A549 (cell line): ENCODE results near the gene ACE2. TPM values are rescaled to one million over a fixed set of nuclear protein-coding genes. Genes with fewer than 3 reads are reported as not detected.

Source experiments
- ATAC-seq, 2 experiments: fragments of 200-7000 bp in 1 of 2; fragments of >200 bp in 1 of 2; cut with Nextera tagmentation in 1 of 2; cut with Tn5 transposase in 1 of 2; 3 replicates each; pipeline versions ENCODE4 v1.8.0 to v1.9.1; 2018 to 2020; ENCODE audit warnings: mild to moderate bottlenecking in 1 of 2, moderate library complexity in 1 of 2
- CTCF ChIA-PET: fragments of 300-600 bp; sonication (Branson Sonifier 250); formaldehyde crosslinking; extraction: SDS; loops from one replicate; lab custom pipeline; 2021; ENCODE audit warnings: antibody characterized with exemption, inconsistent platforms; lab: Yijun Ruan, JAX
- POLR2A ChIA-PET: fragments of 350-600 bp; formaldehyde crosslinking; extraction: SDS; loops from one replicate; lab custom pipeline; 2021; ENCODE audit warnings: antibody characterized with exemption, inconsistent platforms; lab: Yijun Ruan, JAX
- DNase-seq, 2 experiments: peaks; one replicate each; pipeline versions ENCODE4 v3.0.0 to v3.0.0-alpha.2; 2011 to 2016; ENCODE audit warnings: low read depth in 1 of 2, low spot score in 1 of 2
- FAIRE-seq: peaks from 2 replicates; lab custom pipeline; 2011; peaks lifted over from hg19 to GRCh38; lab: Jason Lieb, UNC
- H3K27ac ChIP-seq, 2 experiments: fragments of >200 bp; sonication (Bioruptor Twin); formaldehyde crosslinking; 3 replicates each; pipeline ENCODE4 v1.5.1; 2016 to 2017
- H3K4me1 ChIP-seq: fragments of >200 bp; sonication (Bioruptor Twin); formaldehyde crosslinking; 3 replicates; pipeline ENCODE4 v1.6.1; 2016
- H3K4me2 ChIP-seq: fragments of >200 bp; sonication (Bioruptor Twin); formaldehyde crosslinking; 3 replicates; pipeline ENCODE4 v1.6.1; 2016
- H3K4me3 ChIP-seq: fragments of >200 bp; sonication (Bioruptor Twin); formaldehyde crosslinking; 3 replicates; pipeline ENCODE4 v1.5.1; 2016
- H3K9me3 ChIP-seq: fragments of >200 bp; sonication (Bioruptor Twin); formaldehyde crosslinking; 3 replicates; pipeline ENCODE4 v1.6.1; 2016
- CBX2 ChIP-seq: fragments of 200-600 bp; sonication (generic); IDR thresholded peaks from 2 replicates; pipeline ENCODE4 v1.6.1; 2016; ENCODE audit warnings: low read depth, mild to moderate bottlenecking, borderline replicate concordance
- EHF ChIP-seq: fragments of 250-450 bp; sonication (Bioruptor Pico); IDR thresholded peaks from 2 replicates; pipeline ENCODE4 v1.5.0; 2020; ENCODE audit warnings: mild to moderate bottlenecking
- EHMT2 ChIP-seq: fragments of 200-600 bp; sonication (generic); IDR thresholded peaks from 2 replicates; pipeline ENCODE4 v1.6.1; 2016; ENCODE audit warnings: antibody characterized with exemption, low read depth, mild to moderate bottlenecking, moderate library complexity
- ELK1 ChIP-seq: fragments of 150-350 bp; IDR thresholded peaks from 2 replicates; pipeline ENCODE4 v1.6.1; 2014; ENCODE audit warnings: low read depth, mild to moderate bottlenecking, low read length
- ESRRA ChIP-seq: fragments of 150-350 bp; IDR thresholded peaks from 2 replicates; pipeline ENCODE4 v1.6.1; 2014; ENCODE audit warnings: mild to moderate bottlenecking, low read length, borderline replicate concordance
- FOSL2 ChIP-seq, 2 experiments: fragments of 450-650 bp in 1 of 2; fragments of >200 bp in 1 of 2; sonication (Bioruptor Twin) in 1 of 2; formaldehyde crosslinking; IDR thresholded peaks; 2 replicates each; pipeline versions ENCODE4 v1.5.0 to v1.6.1; 2016 to 2020; ENCODE audit warnings: mild to moderate bottlenecking in 1 of 2, moderate library complexity in 1 of 2
- HDAC2 ChIP-seq: fragments of 200-600 bp; sonication (generic); IDR thresholded peaks from 2 replicates; pipeline ENCODE4 v1.6.1; 2016
- HEYL ChIP-seq: fragments of 250-450 bp; sonication (Bioruptor Pico); IDR thresholded peaks from 2 replicates; pipeline ENCODE4 v1.8.0; 2021; ENCODE audit warnings: mild to moderate bottlenecking, moderate library complexity
- HOXA7 ChIP-seq: fragments of 250-450 bp; sonication (Bioruptor Pico); IDR thresholded peaks from 2 replicates; pipeline ENCODE4 v1.5.0; 2020; ENCODE audit warnings: mild to moderate bottlenecking, moderate library complexity
- HOXB13 ChIP-seq: fragments of 250-450 bp; sonication (Bioruptor Pico); IDR thresholded peaks from 2 replicates; pipeline ENCODE4 v1.5.0; 2020; ENCODE audit warnings: low read depth, mild to moderate bottlenecking, moderate library complexity
- MAZ ChIP-seq: fragments of 150-350 bp; IDR thresholded peaks from 2 replicates; pipeline ENCODE4 v1.6.1; 2014; ENCODE audit warnings: antibody characterized with exemption, low read depth, low read length, borderline replicate concordance
- MYC ChIP-seq: IDR thresholded peaks from 2 replicates; pipeline ENCODE4 v1.6.1; 2012; ENCODE audit warnings: mild to moderate bottlenecking, inconsistent platforms, low read length, improper control_type of control experiment, borderline replicate concordance
- NFE2L2 ChIP-seq: fragments of 150-350 bp; conservative IDR thresholded peaks from 2 replicates; pipeline ENCODE4 v1.6.1; 2014; ENCODE audit warnings: low read length
- NPAS2 ChIP-seq: fragments of 250-450 bp; sonication (Bioruptor Pico); IDR thresholded peaks from 2 replicates; pipeline ENCODE4 v1.8.0; 2022; ENCODE audit warnings: mild to moderate bottlenecking, moderate library complexity, borderline replicate concordance
- POLR2A ChIP-seq: IDR thresholded peaks from 2 replicates; pipeline ENCODE4 v1.6.1; 2012; ENCODE audit warnings: mild to moderate bottlenecking, low read length
- RARB ChIP-seq: fragments of 250-450 bp; sonication (Bioruptor Pico); IDR thresholded peaks from 2 replicates; pipeline ENCODE4 v1.8.0; 2021; ENCODE audit warnings: mild to moderate bottlenecking, moderate library complexity
- SREBF2 ChIP-seq: fragments of 450-650 bp; IDR thresholded peaks from 2 replicates; pipeline ENCODE4 v1.6.1; 2014; ENCODE audit warnings: mild to moderate bottlenecking, moderate library complexity
- ZFP36 ChIP-seq: fragments of 450-650 bp; IDR thresholded peaks from 2 replicates; pipeline ENCODE4 v1.6.1; 2014; ENCODE audit warnings: borderline replicate concordance; ENCODE audit not compliant: partially characterized antibody
- WGBS: methylation state at CpG from one replicate; pipeline ENCODE4 v1.1.6; 2017; ENCODE audit errors: missing lambda C conversion rate; 5-methylcytosine and 5-hydroxymethylcytosine counted together
- polyA plus RNA-seq, 4 experiments: library from polyadenylated mRNA; depleted of rRNA in 3 of 4; stranded (reverse); fragments of >200 nt; fragmentation: RNase III in 1 of 4; extraction: RNeasy Plus Mini Kit Qiagen cat#74134 plus additional on column Dnase treatment in 1 of 4; gene quantifications; 2 replicates in 3 of 4; 3 replicates in 1 of 4; pipeline ENCODE4 v1.2.3, GENCODE V29; 2011 to 2017
- TF ChIP-seq, protein P1 (sequence below): IDR thresholded peaks from 2 replicates; pipeline ENCODE4 v1.6.1; 2012

The ACE2 gene
- polyA plus RNA-seq, 2 of the 4 experiments (the other 2 are of a cell fraction), result 0.06 TPM; not detected in 1

DNA sequence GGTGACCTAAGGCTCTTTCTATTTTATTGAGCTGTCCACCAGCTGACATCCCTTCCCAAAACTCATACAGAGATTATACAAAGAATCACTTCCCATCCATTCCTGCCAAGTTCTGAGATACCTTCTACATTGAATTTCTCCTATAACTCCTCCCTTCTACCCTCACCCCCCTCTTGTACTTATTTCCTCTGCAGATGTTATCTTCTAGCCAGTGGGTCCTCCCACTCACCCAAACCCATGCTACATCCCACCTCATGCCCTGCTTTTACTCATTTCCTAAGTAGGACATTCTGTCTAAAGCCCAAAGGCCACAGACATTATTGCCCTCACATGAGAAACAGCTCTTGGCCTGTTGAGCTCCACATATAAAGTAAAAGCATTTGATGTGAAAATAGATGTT lies 71.6 kb downstream of the ACE2 start:
- ATAC-seq (no peak), FAIRE-seq (peak; percentile 79), DNase-seq (no peak)
- H3K27ac ChIP-seq, result no peak overlapping the region
- ChIA-PET CTCF (interaction anchor here (0.9 to 1.4 kb wide), 2 partner anchors 62 to 180 kb away, joined by 3 read pairs; no protein-coding TSS in a partner anchor), POLR2A (no interaction called here)
- TF ChIP-seq FOSL2 (IDR thresholded peaks at IDR 0.05), result no peak
- TF ChIP-seq FOSL2 (CRISPR knock-in tag; IDR thresholded peaks at IDR 0.05), result no peak
- no peak overlapping the region for H3K4me2 ChIP-seq
- H3K9me3 ChIP-seq, result no peaks in the 10 kb centered on the region
- H3K4me3 ChIP-seq, result no peak overlapping the region
- H3K4me1 ChIP-seq, result no peaks in the 10 kb centered on the region

GRCh38 chrX:15525664-15526416 lies 74.9 kb downstream of the ACE2 start:
- Histone ChIP-seq H3K9me3 (no peaks in the 10 kb centered on the region), H3K4me2 (no peak overlapping the region), H3K4me3 (no peak overlapping the region), H3K4me1 (no peaks in the 10 kb centered on the region), H3K27ac (no peak overlapping the region)
- peak; percentile 96 for FAIRE-seq
- WGBS, result 42% methylated on average over 8 of the region's 8 CpGs
- ChIA-PET POLR2A (no interaction called here), CTCF (interaction anchor here (1.1 kb wide), 1 partner anchor 24 kb away, joined by 4 read pairs; no protein-coding TSS in a partner anchor)
- ATAC-seq, result no peak
- DNase-seq, result no peak
- no peak for TF ChIP-seq NFE2L2

DNA sequence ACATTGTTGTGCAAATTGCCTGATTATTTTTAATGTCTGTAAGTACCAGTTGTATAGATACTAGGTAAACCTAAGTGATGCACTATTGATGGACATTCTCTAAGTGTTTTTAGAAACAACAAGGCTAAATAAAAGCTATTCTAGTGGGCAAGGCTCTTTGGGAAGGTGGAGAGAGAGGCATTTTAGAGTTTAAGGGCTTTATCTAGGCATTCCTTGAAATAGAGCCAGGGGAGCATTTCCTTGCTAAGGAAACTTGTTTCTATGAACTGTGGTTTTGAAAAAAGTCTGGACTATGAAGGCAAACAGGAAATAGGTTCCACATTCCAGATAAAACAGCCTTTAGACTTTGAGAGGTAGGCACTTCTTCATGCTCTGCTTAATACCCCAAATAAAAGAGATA lies 76.3 kb downstream of the ACE2 start:
- no peak overlapping the region for H3K27ac ChIP-seq
- DNase-seq (no peak), FAIRE-seq (no peak), ATAC-seq (no peak)
- CTCF ChIA-PET, result interaction anchor here (1.2 kb wide), 2 partner anchors 18 to 31 kb away, joined by 3 to 4 read pairs; partner anchors contain the start of gene PIR
- no peaks in the 10 kb centered on the region for H3K4me1 ChIP-seq
- H3K4me3 ChIP-seq, result no peak overlapping the region
- POLR2A ChIA-PET, result no interaction called here
- H3K9me3 ChIP-seq, result no peaks in the 10 kb centered on the region
- TF ChIP-seq HEYL (no peak), RARB (CRISPR knock-in tag) (no peak), MYC (no peak), CBX2 (no peak)
- TF ChIP-seq, protein P1, sequence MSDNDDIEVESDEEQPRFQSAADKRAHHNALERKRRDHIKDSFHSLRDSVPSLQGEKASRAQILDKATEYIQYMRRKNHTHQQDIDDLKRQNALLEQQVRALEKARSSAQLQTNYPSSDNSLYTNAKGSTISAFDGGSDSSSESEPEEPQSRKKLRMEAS, result no peak
- H3K4me2 ChIP-seq, result no peak overlapping the region

DNA sequence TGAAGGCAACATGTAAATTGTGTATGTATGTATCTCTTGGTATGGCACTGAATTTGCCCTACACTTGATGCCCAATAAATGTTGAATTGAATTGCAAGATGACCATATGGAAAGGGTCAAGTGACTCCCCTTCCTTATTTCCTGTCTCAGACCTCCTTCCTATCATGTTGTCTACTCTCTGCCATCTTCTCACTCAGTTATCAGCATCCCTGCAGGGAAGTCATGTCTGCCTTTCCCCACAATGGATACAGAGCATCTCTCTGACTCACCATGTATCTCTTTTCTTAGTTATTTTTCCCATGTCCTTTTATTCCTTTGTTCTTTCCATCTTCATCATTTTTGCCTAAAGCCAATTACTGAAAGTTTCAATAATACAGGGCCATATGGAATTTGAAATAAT lies 77.7 kb downstream of the ACE2 start:
- ChIA-PET CTCF (interaction anchor here (1.2 to 1.5 kb wide), 2 partner anchors 17 to 25 kb away, joined by 3 read pairs; no protein-coding TSS in a partner anchor), POLR2A (no interaction called here)
- Histone ChIP-seq H3K9me3 (no peaks in the 10 kb centered on the region), H3K27ac (no peak overlapping the region), H3K4me1 (no peaks in the 10 kb centered on the region), H3K4me2 (no peak overlapping the region), H3K4me3 (no peak overlapping the region)
- no peak for TF ChIP-seq SREBF2
- TF ChIP-seq, protein P1, result no peak
- no peak for TF ChIP-seq MAZ
- no peak for TF ChIP-seq HDAC2
- TF ChIP-seq POLR2A, result no peak
- no peak for TF ChIP-seq ZFP36
- no peak for TF ChIP-seq EHF (CRISPR knock-in tag)
- TF ChIP-seq ESRRA, result no peak
- no peak for TF ChIP-seq HOXB13
- TF ChIP-seq NPAS2, result no peak
- no peak for TF ChIP-seq EHMT2
- no peak for TF ChIP-seq ELK1
- no peak for TF ChIP-seq HOXA7 (CRISPR knock-in tag)
- no peak for ATAC-seq
- DNase-seq, result no peak
- peak; percentile 56 for FAIRE-seq
